GM12872 (cell line): ENCODE measurements around the gene ANO3.

Experiments used
- TF ChIP-seq, protein P1 (sequence below): IDR thresholded peaks from 3 replicates; pipeline ENCODE4 v1.5.1; 2011; ENCODE audit warnings: low read depth, mild to moderate bottlenecking, low read length, moderate library complexity; ENCODE audit not compliant: insufficient read depth

ANO3 gene

DNA sequence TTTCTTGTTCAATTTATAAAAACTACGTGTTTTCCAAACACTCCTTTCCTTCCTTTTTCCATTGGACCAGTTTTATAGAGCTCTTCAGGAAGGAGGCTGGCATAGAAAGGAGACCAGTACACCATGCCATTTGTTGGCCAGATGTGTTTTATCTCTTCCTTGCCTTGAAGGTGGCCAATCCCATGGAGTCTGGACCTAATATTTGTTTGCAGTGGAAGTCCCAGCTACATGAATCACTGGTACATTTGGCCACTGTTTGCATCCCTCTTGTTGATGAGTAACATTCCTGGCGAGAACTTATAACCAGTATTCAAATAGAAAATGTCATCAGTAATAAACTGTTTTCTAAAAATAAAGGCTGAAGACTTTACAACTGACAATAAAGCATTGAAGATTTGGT is 110.2 kb downstream of the ANO3 start:
- TF ChIP-seq, protein P1, sequence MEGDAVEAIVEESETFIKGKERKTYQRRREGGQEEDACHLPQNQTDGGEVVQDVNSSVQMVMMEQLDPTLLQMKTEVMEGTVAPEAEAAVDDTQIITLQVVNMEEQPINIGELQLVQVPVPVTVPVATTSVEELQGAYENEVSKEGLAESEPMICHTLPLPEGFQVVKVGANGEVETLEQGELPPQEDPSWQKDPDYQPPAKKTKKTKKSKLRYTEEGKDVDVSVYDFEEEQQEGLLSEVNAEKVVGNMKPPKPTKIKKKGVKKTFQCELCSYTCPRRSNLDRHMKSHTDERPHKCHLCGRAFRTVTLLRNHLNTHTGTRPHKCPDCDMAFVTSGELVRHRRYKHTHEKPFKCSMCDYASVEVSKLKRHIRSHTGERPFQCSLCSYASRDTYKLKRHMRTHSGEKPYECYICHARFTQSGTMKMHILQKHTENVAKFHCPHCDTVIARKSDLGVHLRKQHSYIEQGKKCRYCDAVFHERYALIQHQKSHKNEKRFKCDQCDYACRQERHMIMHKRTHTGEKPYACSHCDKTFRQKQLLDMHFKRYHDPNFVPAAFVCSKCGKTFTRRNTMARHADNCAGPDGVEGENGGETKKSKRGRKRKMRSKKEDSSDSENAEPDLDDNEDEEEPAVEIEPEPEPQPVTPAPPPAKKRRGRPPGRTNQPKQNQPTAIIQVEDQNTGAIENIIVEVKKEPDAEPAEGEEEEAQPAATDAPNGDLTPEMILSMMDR = no peak

DNA sequence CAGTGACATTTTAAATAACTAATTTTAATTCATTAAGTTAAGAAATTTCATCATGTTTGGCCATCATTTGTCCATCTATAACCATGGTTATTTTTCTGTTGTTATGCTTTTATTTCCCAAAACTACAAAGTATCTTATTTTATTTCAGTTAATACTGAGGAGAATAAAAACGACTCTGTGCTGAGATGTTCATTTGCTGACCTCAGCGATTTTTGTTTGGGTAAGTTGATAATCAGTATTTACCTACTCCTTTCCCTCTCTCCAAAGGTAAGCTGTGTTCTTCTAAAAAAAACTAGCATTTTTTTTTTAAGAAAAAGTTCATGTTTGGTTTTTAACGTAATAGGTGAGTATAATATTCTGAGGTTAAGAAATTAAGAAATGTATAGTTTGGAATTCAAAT is 111.7 kb downstream of the ANO3 start:
- TF ChIP-seq, protein P1 = no peak

DNA sequence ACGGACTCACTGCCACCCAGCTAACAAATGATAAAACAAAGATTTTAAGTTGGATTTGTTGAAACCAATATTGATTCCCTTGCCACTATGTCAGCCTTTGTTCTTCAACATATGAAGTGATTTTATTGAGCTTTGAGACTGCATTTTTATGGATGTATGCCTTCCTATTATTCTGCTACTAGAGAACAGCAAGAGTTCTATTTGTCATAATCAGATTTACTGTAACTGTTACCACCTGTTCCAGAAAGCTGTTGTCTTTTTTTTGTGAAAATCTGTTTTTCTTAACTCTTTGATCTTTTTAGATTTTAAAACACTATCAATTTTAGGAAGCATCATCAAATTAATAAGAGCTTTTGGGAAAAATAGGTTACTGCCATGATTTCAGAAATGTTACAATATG is 125.7 kb downstream of the ANO3 start:
- TF ChIP-seq, protein P1 = no peak

DNA sequence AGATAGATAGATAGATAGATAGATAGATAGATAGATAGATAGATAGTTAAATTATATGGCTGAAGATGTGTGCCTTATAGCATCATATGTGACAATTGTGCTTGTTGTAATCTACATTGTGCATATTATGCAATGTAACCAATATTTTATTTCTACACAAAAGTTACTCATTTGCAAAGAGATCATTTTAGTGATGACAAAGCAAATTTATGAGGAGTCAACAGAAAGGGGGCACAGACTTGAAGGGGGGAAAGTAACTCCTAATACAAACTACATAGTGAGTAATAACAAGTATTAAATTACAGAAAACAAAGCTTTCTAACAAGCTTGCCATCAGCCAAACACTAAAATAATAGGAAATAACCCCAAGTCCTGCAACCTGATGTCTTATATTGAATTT is 133.3 kb downstream of the ANO3 start:
- TF ChIP-seq, protein P1 = no peak

DNA sequence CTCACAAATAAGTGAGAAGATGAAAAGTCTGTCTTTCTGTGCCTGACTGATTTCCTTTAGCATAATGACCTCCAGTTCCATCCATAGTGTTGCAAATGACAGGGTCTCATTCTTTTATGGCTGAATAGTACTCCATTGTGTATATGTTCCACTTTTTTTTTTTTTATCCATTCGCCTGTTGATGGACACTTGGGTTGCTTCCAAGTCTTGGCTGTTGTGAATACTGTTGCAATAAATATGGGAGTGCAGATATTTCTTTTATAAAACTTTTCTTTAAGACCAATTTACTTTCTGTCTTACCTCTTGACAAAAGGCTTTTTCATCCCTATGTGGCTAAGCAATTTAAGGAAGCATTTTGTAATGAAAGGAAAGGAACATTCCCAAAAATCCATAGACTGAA is 135.6 kb downstream of the ANO3 start:
- TF ChIP-seq, protein P1 = no peak

DNA sequence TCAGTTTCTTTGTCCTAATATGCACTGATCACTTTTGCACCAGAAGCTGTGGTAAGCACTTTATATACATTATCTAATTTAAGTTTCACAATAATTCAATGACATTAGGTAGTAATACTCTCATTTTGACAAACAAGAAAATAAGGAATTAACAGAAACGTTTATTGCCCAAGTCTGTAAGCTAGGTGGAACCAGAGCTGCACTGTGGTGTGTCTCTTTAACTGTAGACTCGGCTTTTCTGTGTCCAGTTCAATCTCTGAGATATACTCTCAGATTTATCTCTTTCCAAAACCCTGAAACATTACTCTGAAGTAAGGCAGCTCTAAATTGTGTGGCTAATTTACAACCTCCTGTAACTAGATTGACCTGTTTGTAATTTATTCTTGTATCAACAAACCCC is 139.1 kb downstream of the ANO3 start:
- TF ChIP-seq, protein P1 = no peak

DNA sequence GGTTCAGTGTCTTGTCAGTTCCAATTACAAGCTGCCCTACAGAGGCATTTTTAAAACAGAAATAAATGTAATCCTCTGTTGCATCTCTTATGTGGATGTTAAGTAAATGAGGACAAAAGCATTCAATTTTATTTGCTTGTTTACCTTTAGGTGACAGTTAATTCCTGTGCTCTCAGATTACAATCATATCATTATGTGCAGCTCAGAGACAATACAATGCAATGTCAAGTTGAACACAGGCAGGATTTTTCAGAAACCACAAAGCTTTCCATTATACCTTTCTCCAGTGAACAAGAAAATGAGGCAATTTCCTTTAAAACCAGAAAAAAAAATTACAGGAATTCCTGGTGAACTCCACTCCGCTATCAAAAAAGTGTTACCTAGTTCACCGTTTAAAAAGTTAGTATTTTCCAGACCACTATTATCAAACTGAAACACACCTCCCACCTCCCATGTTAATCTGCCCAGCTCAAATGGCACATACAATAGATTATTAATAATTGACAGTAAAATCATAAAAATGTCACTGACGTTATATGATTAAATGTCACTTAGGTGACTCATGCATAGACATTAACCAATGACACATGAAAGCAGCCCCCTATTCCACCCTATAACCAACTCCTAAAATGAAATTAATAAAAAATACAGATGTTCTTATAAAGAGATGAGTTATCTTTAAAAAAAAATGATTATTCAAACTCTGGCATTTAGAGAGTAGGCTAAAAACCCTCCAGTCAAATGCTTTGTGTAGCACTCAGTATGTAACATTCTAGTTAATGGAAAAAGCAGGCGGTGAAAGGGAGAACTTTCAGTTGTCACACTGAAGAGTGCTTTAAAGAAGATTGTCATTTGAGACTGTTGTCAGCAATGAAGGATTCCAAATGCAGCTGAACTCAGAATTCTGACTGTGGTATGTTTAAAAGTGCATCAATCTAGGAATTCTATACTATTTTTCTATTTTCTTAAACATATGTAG is 141.6 kb downstream of the ANO3 start:
- TF ChIP-seq, protein P1 = no peak
